GM12878 (cell line): ENCODE data around the gene FAM228B. TPM values are rescaled to one million over a fixed set of nuclear protein-coding genes. Genes with fewer than 3 reads are reported as not detected.

Experiments used
- ATF3 ChIP-seq: IDR thresholded peaks from 2 replicates; pipeline ENCODE4 v1.6.1; 2011; ENCODE audit warnings: low read depth, mild to moderate bottlenecking, low read length, moderate library complexity, borderline replicate concordance; ENCODE audit errors: extremely low read depth
- BCL3 ChIP-seq: IDR thresholded peaks from 2 replicates; pipeline ENCODE4 v1.6.1; 2011; ENCODE audit warnings: borderline replicate concordance, low read depth, mild to moderate bottlenecking, moderate library complexity, low read length; ENCODE audit not compliant: insufficient read depth, poor library complexity, severe bottlenecking
- CBX5 ChIP-seq: sonication (generic); IDR thresholded peaks from 2 replicates; pipeline ENCODE4 v1.6.1; 2016; ENCODE audit warnings: low read depth, moderate library complexity, mild to moderate bottlenecking, inconsistent platforms
- E4F1 ChIP-seq: fragments of 450-650 bp; IDR thresholded peaks from 2 replicates; pipeline ENCODE4 v1.6.1; 2018; ENCODE audit warnings: borderline replicate concordance, mild to moderate bottlenecking; ENCODE audit not compliant: partially characterized antibody
- EGR1 ChIP-seq, 2 experiments: IDR thresholded peaks; 1 replicate in 1 of 2; 2 replicates in 1 of 2; pipeline ENCODE4 v1.6.1; 2011 to 2012; ENCODE audit warnings: low read depth in 2 of 2, low read length in 2 of 2, borderline replicate concordance in 1 of 2, mild to moderate bottlenecking in 1 of 2, moderate library complexity in 1 of 2
- ELK1 ChIP-seq: IDR thresholded peaks from 2 replicates; pipeline ENCODE4 v1.6.1; 2012; ENCODE audit warnings: low read depth, low read length, improper control_type of control experiment
- EZH2 ChIP-seq: IDR thresholded peaks from 2 replicates; pipeline ENCODE4 v1.6.1; 2012; ENCODE audit warnings: low read depth, mild to moderate bottlenecking, control low read depth, inconsistent platforms, low read length, borderline replicate concordance; ENCODE audit not compliant: control insufficient read depth
- FOXK2 ChIP-seq: fragments of 450-650 bp; IDR thresholded peaks from 2 replicates; pipeline ENCODE4 v1.6.1; 2017; ENCODE audit warnings: mild to moderate bottlenecking, moderate library complexity
- JUNB ChIP-seq: IDR thresholded peaks from 2 replicates; pipeline ENCODE4 v1.6.1; 2016; ENCODE audit warnings: antibody characterized with exemption, mild to moderate bottlenecking
- LARP7 ChIP-seq: fragments of 450-650 bp; IDR thresholded peaks from 2 replicates; pipeline ENCODE4 v1.6.1; 2017; ENCODE audit warnings: mild to moderate bottlenecking
- MTA2 ChIP-seq: fragments of 450-650 bp; IDR thresholded peaks from 2 replicates; pipeline ENCODE4 v1.6.1; 2016; ENCODE audit warnings: low read depth, mild to moderate bottlenecking, moderate library complexity
- MXI1 ChIP-seq: fragments of 150-350 bp; IDR thresholded peaks from 2 replicates; pipeline ENCODE4 v1.6.1; 2011; ENCODE audit warnings: low read depth, mild to moderate bottlenecking, inconsistent platforms, low read length, improper control_type of control experiment
- MYC ChIP-seq: IDR thresholded peaks from 2 replicates; pipeline ENCODE4 v1.6.1; 2011; ENCODE audit warnings: mild to moderate bottlenecking, low read length, moderate library complexity, inconsistent platforms; ENCODE audit not compliant: insufficient read depth, insufficient replicate concordance, insufficient read length, severe bottlenecking
- NFIC ChIP-seq: IDR thresholded peaks from 2 replicates; pipeline ENCODE4 v1.6.1; 2012; ENCODE audit warnings: low read depth, mild to moderate bottlenecking, inconsistent platforms, low read length, moderate library complexity
- RBBP5 ChIP-seq: fragments of 200-600 bp; sonication (generic); conservative IDR thresholded peaks from 2 replicates; pipeline ENCODE4 v1.6.1; 2016
- SPI1 ChIP-seq: IDR thresholded peaks from 2 replicates; pipeline ENCODE4 v1.6.1; 2011; ENCODE audit warnings: low read depth, mild to moderate bottlenecking, low read length, moderate library complexity, borderline replicate concordance; ENCODE audit not compliant: insufficient read depth
- ZBED1 ChIP-seq: IDR thresholded peaks from 2 replicates; pipeline ENCODE4 v1.6.1; 2016; ENCODE audit warnings: borderline replicate concordance
- ZBTB4 ChIP-seq: fragments of 450-650 bp; formaldehyde crosslinking; IDR thresholded peaks from 2 replicates; pipeline ENCODE4 v1.4.0; 2022; ENCODE audit warnings: mild to moderate bottlenecking, moderate library complexity
- ZNF274 ChIP-seq: IDR thresholded peaks from one replicate; pipeline ENCODE4 v1.8.0; 2011; ENCODE audit not compliant: insufficient read length, insufficient read depth
- polyA plus RNA-seq, 11 experiments: library from polyadenylated mRNA; depleted of rRNA in 4 of 11; unstranded in 6 of 11; stranded (reverse) in 5 of 11; fragments of >200 nt; fragmentation: Nextera tagmentation in 4 of 11; fragmentation: Illumina TruSeq in 1 of 11; extraction: Ambion mirVana in 4 of 11; extraction: Trizol in 1 of 11; gene quantifications; 1 replicate in 1 of 11; 2 replicates in 10 of 11; pipeline versions ENCODE4 v1.2.1 to v1.2.3, GENCODE V29; 2011 to 2016; ENCODE audit warnings: inconsistent platforms in 2 of 11, missing spikeins in 2 of 11, low read depth in 1 of 11
- total RNA-seq, 4 experiments: library from RNA; depleted of rRNA in 3 of 4; stranded (reverse); fragments of >200 nt in 3 of 4; fragmentation: Illumina TruSeq in 1 of 4; extraction: Trizol in 1 of 4; gene quantifications; 2 replicates each; pipeline versions ENCODE4 v1.2.1 to v1.2.3, GENCODE V29; 2013 to 2021

The FAM228B gene
- total and polyA plus RNA-seq, 10 of the 15 experiments (the other 5 are each of a cell fraction or from before 2014, with no cell fraction given) = 3.9 to 11.0 (median 7.5) TPM

GRCh38 chr2:24075915-24076848, 47.1 kb upstream of the FAM228B start, which contains the start of gene SF3B6 (continued):
- peak; percentile 92 for TF ChIP-seq E4F1
- peak; percentile 66; the same call in 1 of the 2 replicates for TF ChIP-seq MXI1
- TF ChIP-seq ZBED1 = peak; percentile 57; the same call in 1 of the 2 replicates
- TF ChIP-seq ELK1 = peak; percentile 100
- TF ChIP-seq MYC = peak; percentile 52
- no peak; the same call in 1 of the 2 replicates for TF ChIP-seq NFIC
- peak; percentile 60 for TF ChIP-seq MTA2
- peak; percentile 61; the same call in 1 of the 2 replicates for TF ChIP-seq CBX5
- peak; percentile 55; the same call in 1 of the 2 replicates for TF ChIP-seq SPI1
- no peak for TF ChIP-seq JUNB
- no peak for TF ChIP-seq ZNF274
- TF ChIP-seq ZBTB4 (CRISPR knock-in tag) = no peak
- peak; percentile 87 for TF ChIP-seq LARP7
- TF ChIP-seq RBBP5 = no peak; the same call in none of the 2 replicates
- TF ChIP-seq ATF3 = no peak
- TF ChIP-seq EGR1 (IDR thresholded peaks at IDR 0.05; ENCODE audit: borderline replicate concordance in 1 of 2, low read depth in 2 of 2, low read length in 2 of 2) = peak; percentile 72 to 98
- no peak for TF ChIP-seq BCL3
- peak; percentile 93 for TF ChIP-seq FOXK2
- TF ChIP-seq EZH2 = no peak
